Testis (tissue), 2 donors: ENCODE data around the gene RHOF.

ENCODE experiments used
- CTCF ChIP-seq, 3 experiments: fragments of 450-650 bp in 2 of 3; fragments of 200-600 bp in 1 of 3; sonication (generic) in 1 of 3; IDR thresholded peaks; one replicate each; pipeline ENCODE4 v1.5.1; 2016 to 2019; ENCODE audit warnings: antibody characterized with exemption in 3 of 3, mild to moderate bottlenecking in 2 of 3, moderate library complexity in 1 of 3
- POLR2A ChIP-seq: fragments of 450-650 bp; IDR thresholded peaks from one replicate; pipeline ENCODE4 v1.6.1; 2017; ENCODE audit warnings: antibody characterized with exemption, mild to moderate bottlenecking, moderate library complexity

GRCh38 chr12:121767525-121768016 is 25.9 kb downstream of the RHOF start:
- TF ChIP-seq CTCF (IDR thresholded peaks at IDR 0.05) = no peak
- TF ChIP-seq POLR2A = no peak
